ENCODE results near the gene AR. TPM values are rescaled to one million over a fixed set of nuclear protein-coding genes. Genes with fewer than 3 reads are reported as not detected.
"Not testable (repeated sequence)": the region's sequence is repeated elsewhere in the genome, so short reads cannot be mapped to it uniquely, and the experiment has no call there.

AR gene
- total RNA-seq, 1 donor from 2014 or later: 9.0 TPM

DNA sequence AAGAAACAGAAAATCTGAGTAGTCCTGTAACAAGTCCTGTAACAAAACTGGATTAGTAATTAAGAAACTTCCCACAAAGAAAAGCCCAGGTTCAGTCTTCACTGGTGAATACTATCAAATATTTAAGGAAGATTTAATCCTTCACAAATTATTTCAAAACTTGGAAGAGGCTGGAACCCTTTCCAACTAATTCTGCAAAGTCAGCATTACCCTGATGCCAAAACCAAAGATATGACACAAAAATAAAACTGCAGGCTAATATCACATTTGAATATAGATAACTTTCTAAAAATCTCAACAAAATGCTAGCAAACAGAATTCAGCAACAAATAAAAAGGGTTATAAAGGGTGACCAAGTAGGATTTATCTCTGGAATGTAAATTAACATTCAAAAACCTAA, 80.5 kb downstream of the AR start:
- Histone ChIP-seq H4K20me1 (ENCODE audit: insufficient read depth, low read length) (no peaks in the 10 kb centered on the region), H3K4me1 (ENCODE audit: insufficient read depth, low read length) (no peaks in the 10 kb centered on the region), H3K79me2 (ENCODE audit: insufficient read depth, low read length) (no peaks in the 10 kb centered on the region), H3K27me3 (ENCODE audit: insufficient read depth, low read length) (no peaks in the 10 kb centered on the region), H3K4me3 (ENCODE audit: insufficient read depth, low read depth, low read length) (no peak overlapping the region), H2AFZ (ENCODE audit: low read depth, low read length) (no peak overlapping the region), H3K9ac (ENCODE audit: low read length) (no peak overlapping the region), H3K9me3 (ENCODE audit: insufficient read depth, low read depth, low read length) (no peaks in the 10 kb centered on the region), H3K27ac (ENCODE audit: low read depth, low read length) (no peak overlapping the region), H3K36me3 (ENCODE audit: insufficient read depth, low read length) (no peaks in the 10 kb centered on the region), H3K4me2 (ENCODE audit: low read length) (no peak overlapping the region)
- Mint-ChIP-seq H3K36me3 (ENCODE audit: low read depth, unreplicated experiment) (no peaks in the 10 kb centered on the region), H3K27me3 (ENCODE audit: low read depth, unreplicated experiment) (no peaks in the 10 kb centered on the region), H3K9me3 (ENCODE audit: unreplicated experiment) (no peaks in the 10 kb centered on the region), H3K4me1 (ENCODE audit: low read depth, unreplicated experiment) (peaks cover 5% of the 10 kb centered on the region), H3K4me3 (ENCODE audit: unreplicated experiment) (no peak overlapping the region), H3K27ac (ENCODE audit: unreplicated experiment) (no peak overlapping the region)
- TF ChIP-seq EZH2 (IDR thresholded peaks at IDR 0.05; ENCODE audit: insufficient read depth, low read length): no peak
- TF ChIP-seq, protein P1, sequence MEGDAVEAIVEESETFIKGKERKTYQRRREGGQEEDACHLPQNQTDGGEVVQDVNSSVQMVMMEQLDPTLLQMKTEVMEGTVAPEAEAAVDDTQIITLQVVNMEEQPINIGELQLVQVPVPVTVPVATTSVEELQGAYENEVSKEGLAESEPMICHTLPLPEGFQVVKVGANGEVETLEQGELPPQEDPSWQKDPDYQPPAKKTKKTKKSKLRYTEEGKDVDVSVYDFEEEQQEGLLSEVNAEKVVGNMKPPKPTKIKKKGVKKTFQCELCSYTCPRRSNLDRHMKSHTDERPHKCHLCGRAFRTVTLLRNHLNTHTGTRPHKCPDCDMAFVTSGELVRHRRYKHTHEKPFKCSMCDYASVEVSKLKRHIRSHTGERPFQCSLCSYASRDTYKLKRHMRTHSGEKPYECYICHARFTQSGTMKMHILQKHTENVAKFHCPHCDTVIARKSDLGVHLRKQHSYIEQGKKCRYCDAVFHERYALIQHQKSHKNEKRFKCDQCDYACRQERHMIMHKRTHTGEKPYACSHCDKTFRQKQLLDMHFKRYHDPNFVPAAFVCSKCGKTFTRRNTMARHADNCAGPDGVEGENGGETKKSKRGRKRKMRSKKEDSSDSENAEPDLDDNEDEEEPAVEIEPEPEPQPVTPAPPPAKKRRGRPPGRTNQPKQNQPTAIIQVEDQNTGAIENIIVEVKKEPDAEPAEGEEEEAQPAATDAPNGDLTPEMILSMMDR (IDR thresholded peaks at IDR 0.05; ENCODE audit: insufficient read depth, low read depth, low read length): no peak
- FAIRE-seq (no peak), DNase-seq (ENCODE audit: low read depth) (no peak)

DNA sequence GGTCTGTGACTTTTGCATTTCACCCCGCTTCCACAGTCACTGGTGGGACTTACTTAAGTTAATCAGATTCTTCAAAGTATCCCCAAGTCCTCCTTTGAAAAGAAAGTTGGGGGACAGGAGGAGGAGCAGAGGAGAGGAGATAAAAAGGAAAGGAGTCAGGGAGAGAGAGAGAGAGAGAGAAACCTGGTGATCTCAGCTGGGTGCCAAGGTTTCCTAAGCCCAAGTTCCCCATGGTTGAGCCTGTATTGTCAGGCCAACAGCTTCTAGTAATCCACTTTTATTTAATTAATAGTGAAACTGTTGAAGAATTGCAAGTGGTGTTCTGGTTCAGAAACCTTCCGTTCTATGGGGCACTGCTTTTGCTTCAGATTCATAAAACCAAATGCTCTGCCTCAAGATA, 91.6 kb downstream of the AR start:
- Mint-ChIP-seq H3K4me1 (ENCODE audit: low read depth, unreplicated experiment) (peaks cover 5% of the 10 kb centered on the region), H3K27ac (ENCODE audit: unreplicated experiment) (no peak overlapping the region), H3K27me3 (ENCODE audit: low read depth, unreplicated experiment) (no peaks in the 10 kb centered on the region), H3K4me3 (ENCODE audit: unreplicated experiment) (no peak overlapping the region), H3K9me3 (ENCODE audit: unreplicated experiment) (no peaks in the 10 kb centered on the region), H3K36me3 (ENCODE audit: low read depth, unreplicated experiment) (no peaks in the 10 kb centered on the region)
- FAIRE-seq: no peak
- H3K27ac ChIP-seq (ENCODE audit: low read depth, low read length): no peak overlapping the region
- H2AFZ ChIP-seq (ENCODE audit: low read depth, low read length): no peak overlapping the region
- no peak overlapping the region for H3K9ac ChIP-seq (ENCODE audit: low read length)
- no peak overlapping the region for H3K4me3 ChIP-seq (ENCODE audit: insufficient read depth, low read depth, low read length)
- H3K4me1 ChIP-seq (ENCODE audit: insufficient read depth, low read length): no peaks in the 10 kb centered on the region
- H3K79me2 ChIP-seq (ENCODE audit: insufficient read depth, low read length): no peaks in the 10 kb centered on the region
- no peaks in the 10 kb centered on the region for H3K27me3 ChIP-seq (ENCODE audit: insufficient read depth, low read length)
- no peak overlapping the region for H3K4me2 ChIP-seq (ENCODE audit: low read length)
- TF ChIP-seq, protein P1 (IDR thresholded peaks at IDR 0.05; ENCODE audit: insufficient read depth, low read depth, low read length): no peak
- no peak for TF ChIP-seq EZH2 (IDR thresholded peaks at IDR 0.05; ENCODE audit: insufficient read depth, low read length)
- no peaks in the 10 kb centered on the region for H4K20me1 ChIP-seq (ENCODE audit: insufficient read depth, low read length)
- no peaks in the 10 kb centered on the region for H3K36me3 ChIP-seq (ENCODE audit: insufficient read depth, low read length)
- DNase-seq (ENCODE audit: low read depth): no peak
- no peaks in the 10 kb centered on the region for H3K9me3 ChIP-seq (ENCODE audit: insufficient read depth, low read depth, low read length)

DNA sequence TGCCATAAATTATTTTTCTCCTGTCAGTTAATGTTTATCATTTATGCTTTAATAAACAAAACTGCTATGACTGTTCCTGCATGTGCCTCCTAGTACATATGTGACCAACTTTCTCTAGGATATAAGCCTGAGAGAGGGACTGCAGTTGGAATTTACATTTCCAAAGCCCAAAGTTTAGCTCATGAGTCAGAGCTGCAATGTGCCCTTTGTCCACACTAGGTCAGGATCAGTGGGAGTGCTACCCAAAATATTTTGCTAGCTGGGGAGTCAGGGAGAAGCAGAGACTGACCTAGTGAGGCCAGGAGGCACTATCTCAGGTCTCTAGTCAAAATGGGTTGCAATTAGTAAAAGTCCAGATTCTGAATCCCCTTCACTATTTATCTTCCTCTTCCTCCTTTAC, 92.7 kb downstream of the AR start:
- H3K9me3 Mint-ChIP-seq (ENCODE audit: unreplicated experiment): no peaks in the 10 kb centered on the region
- FAIRE-seq: peak; percentile 66
- Histone ChIP-seq H3K9ac (ENCODE audit: low read length) (no peak overlapping the region), H3K79me2 (ENCODE audit: insufficient read depth, low read length) (no peaks in the 10 kb centered on the region), H3K4me1 (ENCODE audit: insufficient read depth, low read length) (no peaks in the 10 kb centered on the region), H3K4me3 (ENCODE audit: insufficient read depth, low read depth, low read length) (peak overlapping the region; percentile 5), H3K27ac (ENCODE audit: low read depth, low read length) (no peak overlapping the region), H3K9me3 (ENCODE audit: insufficient read depth, low read depth, low read length) (no peaks in the 10 kb centered on the region), H3K27me3 (ENCODE audit: insufficient read depth, low read length) (no peaks in the 10 kb centered on the region), H3K36me3 (ENCODE audit: insufficient read depth, low read length) (no peaks in the 10 kb centered on the region), H3K4me2 (ENCODE audit: low read length) (no peak overlapping the region), H4K20me1 (ENCODE audit: insufficient read depth, low read length) (no peaks in the 10 kb centered on the region), H2AFZ (ENCODE audit: low read depth, low read length) (no peak overlapping the region)
- H3K27ac Mint-ChIP-seq (ENCODE audit: unreplicated experiment): no peak overlapping the region
- TF ChIP-seq, protein P1 (IDR thresholded peaks at IDR 0.05; ENCODE audit: insufficient read depth, low read depth, low read length): no peak
- TF ChIP-seq EZH2 (IDR thresholded peaks at IDR 0.05; ENCODE audit: insufficient read depth, low read length): no peak
- no peaks in the 10 kb centered on the region for H3K27me3 Mint-ChIP-seq (ENCODE audit: low read depth, unreplicated experiment)
- peaks cover 5% of the 10 kb centered on the region for H3K4me1 Mint-ChIP-seq (ENCODE audit: low read depth, unreplicated experiment)
- DNase-seq (ENCODE audit: low read depth): peak; percentile 8
- H3K36me3 Mint-ChIP-seq (ENCODE audit: low read depth, unreplicated experiment): no peaks in the 10 kb centered on the region
- H3K4me3 Mint-ChIP-seq (ENCODE audit: unreplicated experiment): no peak overlapping the region

DNA sequence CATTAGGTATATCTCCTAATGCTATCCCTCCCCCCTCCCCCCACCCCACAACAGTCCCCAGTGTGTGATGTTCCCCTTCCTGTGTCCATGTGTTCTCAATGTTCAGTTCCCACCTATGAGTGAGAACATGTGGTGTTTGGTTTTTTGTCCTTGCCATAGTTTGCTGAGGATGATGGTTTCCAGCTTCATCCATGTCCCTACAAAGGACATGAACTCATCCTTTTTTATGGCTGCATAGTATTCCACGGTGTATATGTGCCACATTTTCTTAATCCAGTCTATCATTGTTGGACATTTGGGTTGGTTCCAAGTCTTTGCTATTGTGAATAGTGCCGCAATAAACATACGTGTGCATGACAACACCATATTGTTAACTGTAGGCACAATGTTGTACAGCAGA, 93.5 kb downstream of the AR start:
- H3K27me3 Mint-ChIP-seq (ENCODE audit: low read depth, unreplicated experiment); H3K9me3 Mint-ChIP-seq (ENCODE audit: unreplicated experiment); H3K4me3 Mint-ChIP-seq (ENCODE audit: unreplicated experiment); FAIRE-seq; H3K36me3 Mint-ChIP-seq (ENCODE audit: low read depth, unreplicated experiment); H3K79me2 ChIP-seq (ENCODE audit: insufficient read depth, low read length); DNase-seq (ENCODE audit: low read depth); H3K27ac ChIP-seq (ENCODE audit: low read depth, low read length); H3K27me3 ChIP-seq (ENCODE audit: insufficient read depth, low read length); H3K4me3 ChIP-seq (ENCODE audit: insufficient read depth, low read depth, low read length); H3K27ac Mint-ChIP-seq (ENCODE audit: unreplicated experiment); H4K20me1 ChIP-seq (ENCODE audit: insufficient read depth, low read length); H3K9me3 ChIP-seq (ENCODE audit: insufficient read depth, low read depth, low read length); H3K36me3 ChIP-seq (ENCODE audit: insufficient read depth, low read length); H3K4me2 ChIP-seq (ENCODE audit: low read length); H3K9ac ChIP-seq (ENCODE audit: low read length); H2AFZ ChIP-seq (ENCODE audit: low read depth, low read length); H3K4me1 ChIP-seq (ENCODE audit: insufficient read depth, low read length); H3K4me1 Mint-ChIP-seq (ENCODE audit: low read depth, unreplicated experiment): not testable (repeated sequence)
